Amniotic stem cell (primary cell): ENCODE data around the gene CXCL5.
"Not testable (repeated sequence)": the region's sequence is repeated elsewhere in the genome, so short reads cannot be mapped to it uniquely, and the experiment has no call there.

ENCODE experiments used
- DNase-seq: peaks from one replicate; lab custom pipeline; 2025; lab: John Stamatoyannopoulos, UW

The CXCL5 gene

DNA sequence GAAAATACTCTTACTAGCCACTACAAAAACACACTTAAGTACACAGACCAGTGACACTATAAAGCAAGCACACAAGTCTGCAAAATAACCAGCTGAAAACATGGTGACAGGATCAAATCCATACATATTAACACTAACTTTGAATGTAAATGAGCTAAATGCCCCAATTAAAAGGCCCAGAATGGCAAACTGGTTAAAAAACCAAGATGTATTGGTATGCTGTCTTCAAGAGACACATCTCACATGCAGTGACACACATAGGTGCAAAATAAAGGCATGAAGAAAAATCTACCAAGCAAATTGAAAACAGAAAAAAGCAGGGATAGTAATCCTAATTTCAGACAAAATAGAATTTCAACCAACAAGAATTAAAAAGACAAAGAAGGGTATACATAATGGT is 27.5 kb downstream of the CXCL5 start:
- no peak for DNase-seq

DNA sequence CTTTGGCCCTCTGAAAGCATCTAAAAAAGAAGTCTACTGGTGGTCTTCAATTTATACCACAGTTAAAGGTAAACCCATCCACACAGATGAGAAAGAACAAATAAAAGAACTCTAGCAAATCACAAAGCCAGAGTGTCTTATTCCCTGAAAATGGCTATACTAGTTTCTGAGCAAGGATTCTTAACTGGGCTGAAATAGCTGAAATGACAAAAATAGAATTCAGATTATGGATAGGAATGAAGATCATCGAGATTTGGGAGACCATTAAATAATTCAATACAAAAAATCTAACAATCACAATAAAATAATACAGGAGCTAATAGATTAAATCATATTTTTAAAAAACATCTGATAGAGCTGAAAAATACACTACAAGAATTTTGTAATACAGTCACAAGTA is 28.5 kb downstream of the CXCL5 start:
- DNase-seq = no peak

DNA sequence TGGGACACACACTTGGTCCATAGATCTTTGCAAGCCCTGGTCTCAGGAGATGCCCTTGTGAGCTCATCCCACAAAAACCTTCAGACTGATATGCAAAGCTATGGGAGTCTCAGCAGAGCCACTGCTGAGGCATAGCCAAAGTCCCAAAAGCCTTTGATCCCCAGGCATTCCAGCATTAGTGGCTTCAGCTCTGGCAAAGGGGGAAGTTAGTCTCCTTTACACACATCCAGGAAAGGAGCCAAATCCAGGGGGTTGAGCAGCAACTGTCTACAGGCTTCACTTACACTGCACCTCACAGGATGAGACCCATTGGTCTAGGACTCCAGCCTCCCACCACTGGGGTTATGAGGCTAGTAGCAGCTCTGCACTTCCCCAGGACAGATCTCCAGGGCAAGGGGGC is 30.6 kb downstream of the CXCL5 start:
- no peak for DNase-seq

DNA sequence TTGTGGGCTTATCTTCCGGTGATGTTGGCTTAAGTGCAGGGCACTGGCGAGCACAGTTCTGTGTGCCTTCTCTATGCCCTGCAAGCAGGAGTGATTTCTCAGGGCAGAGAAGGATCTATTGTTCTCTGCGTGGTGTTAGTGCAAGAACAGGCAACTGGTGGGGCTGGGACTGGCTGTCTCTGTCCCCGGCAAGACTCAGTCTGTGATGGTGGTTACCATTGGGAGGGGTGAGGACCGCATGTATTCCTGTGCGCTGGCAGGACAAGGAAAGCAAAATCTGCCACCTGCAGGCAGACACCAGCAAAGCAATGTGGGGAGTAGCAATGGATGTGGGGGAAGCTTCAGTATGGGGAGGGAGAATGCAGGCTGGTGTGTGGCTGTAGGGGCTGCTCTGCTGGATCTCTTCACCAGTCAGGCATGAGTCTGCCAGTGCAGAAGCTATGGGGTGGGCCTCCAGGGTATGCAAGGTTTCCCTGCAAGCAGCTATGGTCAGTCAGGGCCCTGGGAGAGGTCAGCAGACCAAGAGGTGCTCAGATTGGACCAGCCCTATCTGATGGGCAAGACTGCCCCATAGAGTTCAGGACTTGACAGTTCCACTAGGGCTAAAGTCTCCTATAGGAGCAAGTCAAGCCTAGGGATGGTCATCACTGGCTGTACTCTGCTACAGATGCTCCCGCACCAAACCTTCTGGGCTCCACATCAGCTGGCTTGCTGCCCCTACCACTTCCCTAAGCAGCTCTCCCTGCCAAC is 33.4 kb downstream of the CXCL5 start:
- DNase-seq = no peak

DNA sequence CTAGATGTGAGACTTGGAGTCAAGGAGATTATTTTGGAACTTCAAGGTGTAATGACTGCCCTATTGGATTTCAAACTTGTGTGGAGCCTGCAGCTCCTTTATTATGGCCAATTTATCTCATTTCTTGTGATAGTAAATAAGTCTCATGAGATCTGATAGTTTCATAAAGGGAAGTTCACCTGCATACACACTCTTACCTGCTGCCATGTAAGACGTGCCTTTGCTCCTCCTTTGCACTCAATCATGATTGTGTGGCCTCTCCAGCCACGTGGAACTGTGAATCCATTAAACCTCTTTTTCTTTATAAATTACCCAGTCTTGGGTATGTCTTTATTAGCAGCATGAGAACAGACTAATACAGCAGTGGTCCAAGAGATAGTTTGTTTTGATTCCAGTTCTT is 35.8 kb downstream of the CXCL5 start:
- DNase-seq = no peak

DNA sequence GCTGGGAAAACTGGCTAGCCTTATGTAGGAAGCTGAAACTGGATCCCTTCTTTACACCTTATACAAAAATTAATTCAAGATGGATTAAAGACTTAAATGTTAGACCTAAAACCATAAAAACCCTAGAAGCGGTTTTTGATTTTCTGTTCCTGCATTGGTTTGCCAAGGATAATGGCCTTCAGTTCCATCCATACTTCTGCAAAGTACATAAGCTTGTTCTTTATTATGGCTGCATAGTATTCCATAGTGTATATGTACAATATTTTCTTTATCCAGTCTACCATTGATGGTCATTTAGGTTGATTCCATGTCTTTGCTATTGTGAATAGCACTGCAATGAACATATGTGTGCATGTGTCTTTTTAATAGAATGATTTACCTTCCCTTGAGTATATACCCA is 39.4 kb downstream of the CXCL5 start:
- not testable (repeated sequence) for DNase-seq

DNA sequence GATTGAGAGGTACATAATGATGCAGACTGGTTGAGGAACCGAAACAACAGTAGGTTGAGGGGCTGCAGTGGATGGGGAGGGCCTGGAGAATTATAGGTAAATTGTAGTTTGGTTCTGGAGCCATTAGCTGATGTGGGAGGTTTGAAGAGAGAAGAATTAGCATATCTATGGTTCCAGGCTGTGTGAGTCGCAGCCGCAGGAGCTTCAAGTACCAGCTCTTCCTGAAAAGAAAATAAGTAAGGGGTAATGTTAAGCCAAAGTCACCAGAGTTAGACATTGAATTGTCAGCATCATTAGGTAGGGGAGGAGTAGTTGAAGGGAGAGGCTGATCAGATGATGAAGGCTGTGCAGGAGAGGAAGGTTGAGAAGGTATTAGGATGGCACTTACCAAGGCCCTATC is 46.1 kb downstream of the CXCL5 start:
- DNase-seq = no peak

DNA sequence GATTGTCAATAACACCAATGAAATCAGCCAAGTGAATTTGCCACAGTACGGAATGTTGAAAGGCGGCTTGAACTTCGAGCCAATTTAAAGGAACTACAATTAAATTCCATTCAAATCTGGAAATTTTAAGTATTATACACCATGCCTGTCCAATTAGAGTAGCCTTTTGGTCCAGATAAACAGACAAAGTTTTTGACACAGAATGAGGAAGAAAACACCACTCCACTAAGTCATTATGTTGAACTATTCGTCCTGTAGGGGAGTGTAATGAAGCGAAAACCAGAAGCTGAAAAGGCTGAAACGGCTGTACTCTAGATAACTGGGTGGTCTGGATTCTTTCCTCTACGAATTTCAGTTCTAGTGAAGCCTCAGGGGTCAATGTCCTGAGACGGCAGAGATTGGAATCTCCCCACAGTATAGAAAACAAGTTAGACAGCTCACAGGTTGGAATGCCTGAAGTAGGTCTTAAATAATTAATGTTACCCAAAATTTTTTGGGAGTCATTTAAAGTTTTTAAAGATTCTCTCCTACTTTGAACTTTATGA is 48.0 kb downstream of the CXCL5 start:
- DNase-seq = not testable (repeated sequence)

DNA sequence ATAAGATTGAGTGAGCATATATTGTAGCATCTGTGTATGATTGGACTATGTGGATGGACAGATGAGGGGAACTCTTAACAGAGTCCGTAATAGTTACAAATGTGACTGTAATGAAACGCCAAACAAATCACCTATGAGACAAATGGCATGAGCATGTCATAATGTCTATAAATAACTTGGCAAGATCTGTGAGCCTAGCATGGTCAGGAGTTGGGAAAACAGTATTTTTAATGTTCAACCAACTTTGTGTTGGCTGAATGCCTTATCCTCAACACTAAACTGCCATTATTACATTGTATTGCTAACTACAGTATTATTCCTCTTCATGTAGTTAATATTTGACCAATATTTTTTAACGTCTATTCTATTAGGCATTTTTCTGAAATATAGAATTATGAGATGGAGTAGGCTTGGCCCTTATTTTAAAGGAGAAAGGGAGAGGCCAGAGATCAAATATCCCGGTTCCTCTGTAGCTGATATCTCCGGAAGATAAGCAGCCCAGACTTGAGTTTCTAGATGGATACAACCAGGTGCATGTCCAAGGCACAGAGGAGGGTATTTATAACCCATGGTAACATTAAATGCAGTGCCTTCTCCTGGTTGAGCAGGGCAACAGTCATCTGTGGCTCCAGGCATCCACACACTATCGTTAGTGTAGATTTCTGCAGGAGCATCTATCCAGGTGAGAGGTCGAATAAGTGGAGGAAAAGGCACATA is 49.3 kb downstream of the CXCL5 start:
- no peak for DNase-seq

DNA sequence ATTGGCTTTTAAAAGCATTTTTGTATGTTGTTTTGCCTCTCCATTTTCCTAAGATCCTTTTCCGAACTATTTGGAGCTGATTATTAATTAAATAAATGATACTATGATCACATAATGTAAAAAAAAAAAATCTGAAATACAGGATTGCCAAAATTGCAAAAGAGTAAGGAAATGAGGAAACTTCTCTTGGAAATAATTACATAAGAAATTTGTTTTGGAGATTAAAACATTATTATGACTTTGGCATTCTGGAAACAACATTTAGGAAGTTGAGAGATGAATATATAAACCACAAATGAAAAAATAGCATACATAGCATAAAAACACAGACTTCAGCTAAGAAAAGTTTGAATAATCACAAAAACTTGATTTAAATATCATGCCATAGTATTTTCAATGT is 50.2 kb downstream of the CXCL5 start:
- no peak for DNase-seq

DNA sequence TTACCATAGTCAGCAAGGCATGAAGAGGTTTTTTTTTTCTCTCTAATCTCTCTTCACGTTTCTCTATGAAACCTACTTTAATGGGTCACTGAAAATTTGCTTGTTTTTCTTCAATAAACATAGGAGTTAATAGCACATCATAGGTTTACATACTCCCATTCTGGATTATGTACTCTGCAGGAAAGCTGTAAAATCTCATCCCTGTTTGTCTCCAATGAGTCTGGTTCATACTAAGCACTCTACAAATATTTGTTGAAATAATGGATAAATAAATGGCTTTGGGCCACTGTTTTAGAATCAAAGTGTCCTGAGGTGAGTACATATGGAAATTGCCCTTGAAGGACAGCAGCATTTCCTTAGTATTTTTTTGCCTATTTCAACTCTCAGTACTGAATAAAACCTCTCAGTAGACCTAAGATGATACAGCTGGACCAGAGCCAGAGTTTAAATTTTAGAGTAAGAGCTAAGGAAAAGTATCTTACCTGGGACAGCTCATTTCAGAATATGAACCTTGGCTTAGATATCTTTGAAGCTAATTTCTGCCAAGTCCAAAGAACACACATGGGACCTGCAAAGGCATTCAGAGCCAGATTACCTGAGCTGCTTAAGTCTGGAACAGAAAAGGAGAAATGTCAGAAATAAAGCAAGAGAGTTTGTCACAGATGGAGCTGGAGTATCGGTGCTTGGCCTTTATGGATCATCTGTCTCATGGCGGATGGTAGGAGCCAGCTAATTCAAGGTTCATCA is 51.1 kb downstream of the CXCL5 start:
- DNase-seq = no peak

DNA sequence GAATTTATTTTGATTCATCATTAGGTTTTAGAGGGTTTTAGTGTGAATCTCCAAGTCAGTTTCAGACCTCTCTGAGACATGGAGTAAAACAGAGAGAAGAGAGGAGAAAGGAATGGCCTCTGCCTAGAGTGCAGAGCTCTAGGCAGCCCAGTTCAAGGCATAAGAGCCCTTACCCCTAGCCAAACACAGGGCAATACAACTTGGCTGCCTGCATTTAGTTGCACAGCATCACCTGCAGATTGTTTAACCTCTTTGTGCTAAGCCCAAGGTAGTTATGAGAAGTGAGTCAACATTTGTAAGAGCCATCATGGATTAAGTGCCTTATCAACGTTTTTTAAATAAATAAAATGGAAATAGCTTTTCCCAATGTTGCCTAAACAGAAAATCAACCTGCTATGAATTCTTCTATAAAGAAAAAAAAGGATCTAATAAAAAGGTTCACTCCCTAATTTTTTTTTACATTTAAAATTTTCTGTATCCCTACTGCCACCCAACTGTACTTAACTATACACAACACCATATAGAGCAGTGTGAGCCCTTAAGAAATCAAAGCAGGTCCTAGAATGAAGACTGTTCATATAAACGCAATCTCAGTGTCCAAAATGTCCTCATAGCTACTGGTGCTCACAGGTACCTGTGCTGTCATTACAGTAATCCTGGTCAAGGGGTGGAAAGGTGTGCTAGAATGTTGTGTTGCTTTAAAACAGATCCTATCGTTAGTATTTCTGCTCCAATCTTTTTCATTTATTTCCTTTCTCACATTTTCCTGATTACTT is 52.6 kb downstream of the CXCL5 start:
- DNase-seq = no peak
